Measurements from ENCODE around the gene SLC1A5. TPM values are rescaled to one million over a fixed set of nuclear protein-coding genes. Genes with fewer than 3 reads are reported as not detected.

Gene SLC1A5
- polyA plus RNA-seq, 3 donors = 34.6 to 64.9 (median 57.3) TPM

- Histone ChIP-seq H3K4me3 (replicated peaks in 1 of 3; ENCODE audit: low read depth in 2 of 3, low read length in 3 of 3) (no peak overlapping the region), H3K9me3 (replicated peaks in 1 of 2; ENCODE audit: control insufficient read depth in 1 of 2, insufficient read depth in 1 of 2, low read length in 2 of 2) (no peaks in the 10 kb centered on the region), H2AFZ (ENCODE audit: insufficient read depth, low read depth, low read length, poor library complexity, severe bottlenecking) (no peak overlapping the region), H3K79me2 (ENCODE audit: insufficient read depth, low read length) (no peaks in the 10 kb centered on the region), H3K4me1 (ENCODE audit: control insufficient read depth in 1 of 2, insufficient read depth in 2 of 2, low read length in 2 of 2) (peaks cover 5 to 15% of the 10 kb centered on the region in 2 donors), H3K9ac (ENCODE audit: insufficient read depth, low read length, poor library complexity, severe bottlenecking) (no peak overlapping the region), H3K36me3 (replicated peaks in 1 of 2; ENCODE audit: control insufficient read depth in 1 of 2, insufficient read depth in 2 of 2, low read length in 2 of 2) (no peaks in the 10 kb centered on the region), H3K27me3 (ENCODE audit: control insufficient read depth in 2 of 2, insufficient read depth in 2 of 2, low read length in 2 of 2) (no peaks in the 10 kb centered on the region), H4K20me1 (ENCODE audit: insufficient read depth, low read length) (no peaks in the 10 kb centered on the region), H3K4me2 (replicated peaks; ENCODE audit: extremely low read depth, low read length, poor library complexity, severe bottlenecking) (no peak overlapping the region), H3K27ac (ENCODE audit: low read depth in 1 of 2, low read length in 2 of 2) (no peak overlapping the region)
- H3K9me3 Mint-ChIP-seq = peaks cover 0 to 2% (median 0%) of the 10 kb centered on the region in 7 donors
- TF ChIP-seq CTCF (IDR thresholded peaks at IDR 0.05) = no peak
- intact Hi-C loops (cut with micrococcal nuclease) = no loop called here
- no peaks in the 10 kb centered on the region for H3K36me3 Mint-ChIP-seq
- DNase-seq = no peak
- 94% methylated on average over 8 of the region's 18 CpGs for WGBS (ENCODE audit: insufficient coverage)
- no peak overlapping the region for H3K4me3 Mint-ChIP-seq
- H3K4me1 Mint-ChIP-seq = peaks cover 12% of the 10 kb centered on the region
- H3K27ac Mint-ChIP-seq = no peak overlapping the region
- peaks cover 2 to 4% (median 2%) of the 10 kb centered on the region in 3 donors for H3K27me3 Mint-ChIP-seq (ENCODE audit: low read depth in 3 of 3)
Observed at GRCh38 chr19:46815833-46816627, 27.6 kb upstream of the SLC1A5 start.

DNA sequence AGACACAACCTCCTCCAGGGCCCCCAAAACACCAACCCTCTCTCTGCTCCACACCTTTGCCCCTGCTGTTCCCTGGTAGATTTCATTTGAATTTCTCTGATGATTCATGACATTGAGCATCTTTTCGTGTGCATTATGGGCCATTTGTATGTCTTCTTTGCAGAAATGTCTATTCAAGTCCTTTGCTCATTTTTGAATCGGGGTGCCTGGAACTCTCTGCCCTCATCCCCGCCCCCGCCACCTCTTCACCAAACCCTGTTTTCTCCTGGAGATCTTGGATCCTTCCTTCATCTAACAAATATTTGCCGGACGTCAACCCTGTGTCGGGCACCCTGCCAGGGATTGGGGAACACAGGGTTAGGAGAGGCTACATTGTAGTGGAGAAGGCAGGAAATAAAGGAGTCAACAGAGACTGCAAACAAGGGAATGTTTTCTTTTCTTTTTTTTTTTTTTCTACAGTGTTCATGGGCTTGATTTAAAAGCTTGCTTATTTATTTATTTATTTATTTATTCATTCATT, 25.5 kb upstream of the SLC1A5 start:
- H3K4me3 ChIP-seq (replicated peaks in 1 of 3; ENCODE audit: low read depth in 2 of 3, low read length in 3 of 3) = no peak overlapping the region
- no peak overlapping the region for H3K4me3 Mint-ChIP-seq
- TF ChIP-seq CTCF (IDR thresholded peaks at IDR 0.05) = no peak
- no peaks in the 10 kb centered on the region for H4K20me1 ChIP-seq (ENCODE audit: insufficient read depth, low read length)
- no peak for DNase-seq
- H3K4me1 Mint-ChIP-seq = no peaks in the 10 kb centered on the region
- WGBS (ENCODE audit: insufficient coverage) = no CpG with 5 or more reads among the region's 7 CpGs
- H3K27ac ChIP-seq (ENCODE audit: low read depth in 1 of 2, low read length in 2 of 2) = no peak overlapping the region
- no peaks in the 10 kb centered on the region for H3K36me3 ChIP-seq (replicated peaks in 1 of 2; ENCODE audit: control insufficient read depth in 1 of 2, insufficient read depth in 2 of 2, low read length in 2 of 2)
- H3K79me2 ChIP-seq (ENCODE audit: insufficient read depth, low read length) = no peaks in the 10 kb centered on the region
- intact Hi-C loops (cut with micrococcal nuclease) = no loop called here
- no peak overlapping the region for H3K9ac ChIP-seq (ENCODE audit: insufficient read depth, low read length, poor library complexity, severe bottlenecking)
- peaks cover 0 to 2% (median 0%) of the 10 kb centered on the region in 7 donors for H3K9me3 Mint-ChIP-seq
- no peaks in the 10 kb centered on the region for H3K27me3 ChIP-seq (ENCODE audit: control insufficient read depth in 2 of 2, insufficient read depth in 2 of 2, low read length in 2 of 2)
- H3K36me3 Mint-ChIP-seq = no peaks in the 10 kb centered on the region
- H3K27me3 Mint-ChIP-seq (ENCODE audit: low read depth in 3 of 3) = peaks cover 2 to 4% (median 2%) of the 10 kb centered on the region in 3 donors
- H2AFZ ChIP-seq (ENCODE audit: insufficient read depth, low read depth, low read length, poor library complexity, severe bottlenecking) = no peak overlapping the region
- H3K9me3 ChIP-seq (replicated peaks in 1 of 2; ENCODE audit: control insufficient read depth in 1 of 2, insufficient read depth in 1 of 2, low read length in 2 of 2) = no peaks in the 10 kb centered on the region
- H3K4me1 ChIP-seq (ENCODE audit: control insufficient read depth in 1 of 2, insufficient read depth in 2 of 2, low read length in 2 of 2) = no peaks in the 10 kb centered on the region
- no peak overlapping the region for H3K4me2 ChIP-seq (replicated peaks; ENCODE audit: extremely low read depth, low read length, poor library complexity, severe bottlenecking)
- H3K27ac Mint-ChIP-seq = no peak overlapping the region

Data from CD14-positive monocyte (primary cell).